Muscle of leg (tissue), 11 donors: Measurements from ENCODE around the gene CRIM1. TPM values are rescaled to one million over a fixed set of nuclear protein-coding genes. Genes with fewer than 3 reads are reported as not detected.
A peak's percentile ranks its signal among the peaks of the same experiment; 100 is the strongest.

Source experiments
- DNase-seq: peaks from one replicate; pipeline ENCODE4 v3.0.0; 2013
- H3K27ac ChIP-seq: one replicate; pipeline ENCODE4 v1.5.1; 2013; ENCODE audit warnings: mild to moderate bottlenecking, low read length, control low read depth
- H3K27me3 ChIP-seq: one replicate; pipeline ENCODE4 v1.6.1; 2013; ENCODE audit warnings: low read length; ENCODE audit not compliant: control insufficient read depth, insufficient read depth
- H3K36me3 ChIP-seq: one replicate; pipeline ENCODE4 v1.6.1; 2013; ENCODE audit warnings: low read length; ENCODE audit not compliant: control insufficient read depth, insufficient read depth
- H3K4me1 ChIP-seq: one replicate; pipeline ENCODE4 v1.6.1; 2013; ENCODE audit warnings: low read length; ENCODE audit not compliant: control insufficient read depth, insufficient read depth
- H3K4me3 ChIP-seq: one replicate; pipeline ENCODE4 v1.5.1; 2013; ENCODE audit warnings: low read length, control low read depth
- H3K9me3 ChIP-seq: replicated peaks from 2 replicates; pipeline ENCODE4 v1.6.1; 2013; ENCODE audit warnings: low read depth, low read length; ENCODE audit not compliant: control insufficient read depth
- WGBS: methylation state at CpG from one replicate; pipeline ENCODE4 v1.1.5; 2013; ENCODE audit warnings: missing lambda C conversion rate; ENCODE audit not compliant: insufficient coverage; 5-methylcytosine and 5-hydroxymethylcytosine counted together
- polyA plus RNA-seq, 8 donors: library from polyadenylated mRNA; unstranded; fragments of 120-200 nt; gene quantifications; one replicate each; pipeline versions ENCODE4 v1.2.1 to v1.2.3, GENCODE V29; 2013; ENCODE audit warnings: inconsistent platforms in 1 of 8, low replicate concordance in 1 of 8; ENCODE audit not compliant: insufficient read length in 8 of 8, insufficient read depth in 1 of 8
- total RNA-seq: library from RNA; stranded (reverse); fragments of 120-200 nt; gene quantifications from one replicate; pipeline ENCODE4 v1.2.4, GENCODE V29; 2013

Gene CRIM1
- total and polyA plus RNA-seq, 9 donors = 14.0 to 31.8 (median 20.4) TPM

DNA sequence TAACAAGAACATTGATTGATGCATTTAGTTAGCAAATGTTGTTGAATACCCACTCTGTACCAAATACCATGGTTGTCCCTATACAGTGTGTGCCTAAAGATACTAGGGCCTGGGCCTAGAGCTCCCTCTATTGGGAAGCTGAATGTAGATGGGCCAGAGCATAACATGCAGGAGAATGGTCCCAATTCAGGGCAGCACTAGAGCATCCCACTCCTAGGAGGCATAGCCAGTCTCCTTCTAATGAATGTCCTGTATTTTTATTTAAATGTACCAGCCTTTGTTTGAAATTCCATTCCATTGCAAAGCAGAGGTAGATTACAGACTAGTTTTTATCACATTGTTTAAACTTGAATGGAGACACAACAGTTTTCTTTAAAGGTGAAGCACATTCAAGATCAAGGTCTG, 151.8 kb downstream of the CRIM1 start:
- DNase-seq = peak; percentile 81
- no peaks in the 10 kb centered on the region for H3K4me1 ChIP-seq
- no peak overlapping the region for H3K27ac ChIP-seq
- no peaks in the 10 kb centered on the region for H3K9me3 ChIP-seq
- no peak overlapping the region for H3K4me3 ChIP-seq
- H3K27me3 ChIP-seq = no peaks in the 10 kb centered on the region
- H3K36me3 ChIP-seq = peaks cover 5% of the 10 kb centered on the region

DNA sequence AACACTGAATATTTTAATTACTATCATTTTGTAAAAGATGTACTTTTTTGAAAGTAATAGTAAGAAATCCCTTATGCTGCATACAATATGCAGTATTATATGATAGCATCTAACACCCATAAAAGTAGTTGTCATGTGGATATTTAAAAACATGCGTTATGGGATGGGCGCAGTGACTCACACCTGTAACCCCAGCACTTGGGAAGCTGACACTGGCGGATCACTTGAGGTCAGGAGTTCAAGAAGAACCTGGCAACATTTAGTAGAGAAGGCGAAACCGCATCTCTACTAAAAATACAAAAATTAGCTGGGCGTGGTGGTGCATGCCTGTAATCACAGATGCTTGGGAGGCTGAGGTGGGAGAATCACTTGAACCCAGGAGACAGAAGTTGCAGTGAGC, 153.5 kb downstream of the CRIM1 start:
- Histone ChIP-seq H3K4me3 (no peak overlapping the region), H3K27me3 (no peaks in the 10 kb centered on the region), H3K27ac (no peak overlapping the region), H3K4me1 (no peaks in the 10 kb centered on the region), H3K9me3 (no peaks in the 10 kb centered on the region), H3K36me3 (peaks cover 11% of the 10 kb centered on the region)
- DNase-seq = no peak
- 100% methylated on average over 1 of the region's 6 CpGs for WGBS

DNA sequence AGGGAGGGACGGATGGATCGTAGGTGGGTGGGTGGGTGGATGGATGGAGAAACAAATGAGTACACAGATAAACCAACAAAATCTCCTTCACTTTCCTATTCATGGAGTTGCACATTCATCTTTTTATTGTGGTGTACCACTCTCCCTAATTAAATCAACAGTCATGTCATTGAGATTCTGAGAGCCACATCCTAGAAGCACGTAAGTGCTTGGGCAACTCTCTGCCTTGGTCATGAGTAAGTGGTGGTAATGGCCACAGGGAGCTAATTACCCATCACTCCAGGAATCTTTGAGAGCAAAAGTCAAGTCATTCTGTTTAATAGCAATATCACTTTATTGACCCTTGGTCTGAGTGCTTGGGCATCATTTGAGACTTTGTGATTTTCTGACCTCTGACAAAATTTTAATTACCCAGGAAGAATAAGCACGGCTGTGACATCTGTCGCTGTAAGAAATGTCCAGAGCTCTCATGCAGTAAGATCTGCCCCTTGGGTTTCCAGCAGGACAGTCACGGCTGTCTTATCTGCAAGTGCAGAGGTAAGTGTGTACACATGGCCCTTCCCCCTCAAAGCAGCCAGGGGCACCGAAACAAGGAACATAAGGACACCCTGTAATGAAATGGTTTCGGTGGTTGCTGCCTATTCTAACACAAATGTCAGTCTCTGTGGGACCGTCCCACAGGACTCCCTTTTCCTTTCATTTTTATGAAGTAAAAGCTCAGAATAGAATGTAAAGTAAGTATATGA, 156.5 kb downstream of the CRIM1 start:
- no peak overlapping the region for H3K4me3 ChIP-seq
- H3K9me3 ChIP-seq = no peaks in the 10 kb centered on the region
- H3K4me1 ChIP-seq = no peaks in the 10 kb centered on the region
- WGBS = 81% methylated on average over 4 of the region's 9 CpGs
- DNase-seq = no peak
- peaks cover 9% of the 10 kb centered on the region for H3K36me3 ChIP-seq
- no peak overlapping the region for H3K27ac ChIP-seq
- H3K27me3 ChIP-seq = no peaks in the 10 kb centered on the region

GRCh38 chr2:36512705-36513104, 157.1 kb downstream of the CRIM1 start:
- no peak for DNase-seq
- Histone ChIP-seq H3K4me1 (no peaks in the 10 kb centered on the region), H3K9me3 (no peaks in the 10 kb centered on the region), H3K27me3 (no peaks in the 10 kb centered on the region), H3K27ac (no peak overlapping the region), H3K4me3 (no peak overlapping the region), H3K36me3 (peaks cover 12% of the 10 kb centered on the region)
- no CpG with 5 or more reads among the region's 3 CpGs for WGBS

- Histone ChIP-seq H3K27me3 (no peaks in the 10 kb centered on the region), H3K9me3 (no peaks in the 10 kb centered on the region), H3K4me1 (no peaks in the 10 kb centered on the region), H3K4me3 (no peak overlapping the region), H3K27ac (no peak overlapping the region), H3K36me3 (peaks cover 12% of the 10 kb centered on the region)
- WGBS = no CpG with 5 or more reads among the region's 2 CpGs
- DNase-seq = no peak
These were observed 158.1 kb downstream of the CRIM1 start for GRCh38 chr2:36513661-36514060.

- no peak for DNase-seq
- no peaks in the 10 kb centered on the region for H3K9me3 ChIP-seq
- WGBS = 98% methylated on average over 4 of the region's 7 CpGs
- H3K4me3 ChIP-seq = no peak overlapping the region
- no peaks in the 10 kb centered on the region for H3K27me3 ChIP-seq
- H3K4me1 ChIP-seq = no peaks in the 10 kb centered on the region
- H3K27ac ChIP-seq = no peak overlapping the region
- H3K36me3 ChIP-seq = peaks cover 23% of the 10 kb centered on the region
These were observed 160.0 kb downstream of the CRIM1 start for GRCh38 chr2:36515538-36515937.

GRCh38 chr2:36516136-36516870, 160.7 kb downstream of the CRIM1 start:
- Histone ChIP-seq H3K9me3 (no peaks in the 10 kb centered on the region), H3K27ac (no peak overlapping the region), H3K4me3 (no peak overlapping the region), H3K4me1 (no peaks in the 10 kb centered on the region), H3K36me3 (peaks cover 23% of the 10 kb centered on the region), H3K27me3 (no peaks in the 10 kb centered on the region)
- peak; percentile 22 for DNase-seq
- 82% methylated on average over 5 of the region's 8 CpGs for WGBS

GRCh38 chr2:36520431-36520830, 164.9 kb downstream of the CRIM1 start:
- Histone ChIP-seq H3K4me3 (no peak overlapping the region), H3K9me3 (no peaks in the 10 kb centered on the region), H3K27me3 (no peaks in the 10 kb centered on the region), H3K27ac (no peak overlapping the region), H3K4me1 (no peaks in the 10 kb centered on the region), H3K36me3 (peaks cover 22% of the 10 kb centered on the region)
- DNase-seq = no peak
- no CpG with 5 or more reads among the region's 4 CpGs for WGBS

- Histone ChIP-seq H3K27me3 (no peaks in the 10 kb centered on the region), H3K36me3 (peaks cover 19% of the 10 kb centered on the region), H3K4me1 (no peaks in the 10 kb centered on the region), H3K4me3 (no peak overlapping the region), H3K9me3 (no peaks in the 10 kb centered on the region), H3K27ac (no peak overlapping the region)
- no peak for DNase-seq
- 30% methylated on average over 2 of the region's 4 CpGs for WGBS
These were observed 167.6 kb downstream of the CRIM1 start for GRCh38 chr2:36523153-36523552.

GRCh38 chr2:36525245-36525644, 169.7 kb downstream of the CRIM1 start:
- H3K27me3 ChIP-seq = no peaks in the 10 kb centered on the region
- no peak overlapping the region for H3K4me3 ChIP-seq
- no peaks in the 10 kb centered on the region for H3K4me1 ChIP-seq
- H3K36me3 ChIP-seq = peaks cover 10% of the 10 kb centered on the region
- H3K27ac ChIP-seq = no peak overlapping the region
- WGBS = 95% methylated on average over 4 of the region's 5 CpGs
- no peak for DNase-seq
- no peaks in the 10 kb centered on the region for H3K9me3 ChIP-seq
